ENCODE data around the gene SAMD10. TPM values are rescaled to one million over a fixed set of nuclear protein-coding genes. Genes with fewer than 3 reads are reported as not detected.
A peak's percentile ranks its signal among the peaks of the same experiment; 100 is the strongest.
"Not testable (repeated sequence)": the region's sequence is repeated elsewhere in the genome, so short reads cannot be mapped to it uniquely, and the experiment has no call there.

The SAMD10 gene
- total and polyA plus RNA-seq, 2 donors (not counting 1 experiment from before 2014, with no cell fraction given): 0.37 to 0.99 TPM

DNA sequence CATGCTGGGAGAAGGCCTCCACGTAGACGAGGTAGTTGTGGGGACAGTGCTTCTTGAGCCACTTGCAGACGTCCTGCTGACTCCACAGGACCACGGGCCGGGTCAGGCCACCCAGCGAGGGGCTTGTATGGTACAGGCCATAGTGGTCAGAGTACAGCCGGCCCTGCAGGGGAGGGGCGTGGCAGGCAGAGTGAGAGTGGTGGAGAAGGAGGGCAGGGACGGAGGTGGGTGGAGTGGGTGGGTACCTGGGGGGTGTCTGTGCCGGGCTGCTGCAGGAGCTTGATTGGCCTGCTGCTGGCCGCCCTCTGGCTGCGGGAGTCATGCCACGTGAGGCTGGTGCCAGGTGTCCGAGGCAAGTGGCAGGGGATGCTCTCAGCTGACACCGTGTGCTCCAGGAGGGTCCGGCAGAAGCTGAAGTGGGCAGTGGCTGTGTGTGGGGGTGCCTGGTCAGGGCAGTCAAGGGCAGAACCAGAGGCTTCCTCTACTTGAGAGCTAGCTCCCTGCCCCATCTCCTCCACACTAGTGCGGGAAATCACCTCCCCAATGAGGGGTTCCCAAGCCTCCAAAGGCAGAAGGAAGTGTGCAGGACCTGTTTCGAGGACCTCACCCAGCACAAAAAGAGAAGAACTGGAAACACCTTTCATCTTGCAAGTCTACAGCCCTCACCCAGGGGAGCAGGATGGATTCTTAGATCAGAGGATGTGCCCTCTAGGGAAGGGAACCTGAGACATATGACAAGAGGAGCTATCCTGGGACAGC is 2.3 kb downstream of the SAMD10 start:
- no peaks in the 10 kb centered on the region for H4K20me1 ChIP-seq (ENCODE audit: control insufficient read depth, extremely low read depth, insufficient read depth, low read length)
- no peaks in the 10 kb centered on the region for H3K27me3 ChIP-seq (ENCODE audit: control insufficient read depth, insufficient read depth, low read length)
- no peak overlapping the region for H3K9ac ChIP-seq (ENCODE audit: insufficient read depth, low read length)
- TF ChIP-seq, protein P1, sequence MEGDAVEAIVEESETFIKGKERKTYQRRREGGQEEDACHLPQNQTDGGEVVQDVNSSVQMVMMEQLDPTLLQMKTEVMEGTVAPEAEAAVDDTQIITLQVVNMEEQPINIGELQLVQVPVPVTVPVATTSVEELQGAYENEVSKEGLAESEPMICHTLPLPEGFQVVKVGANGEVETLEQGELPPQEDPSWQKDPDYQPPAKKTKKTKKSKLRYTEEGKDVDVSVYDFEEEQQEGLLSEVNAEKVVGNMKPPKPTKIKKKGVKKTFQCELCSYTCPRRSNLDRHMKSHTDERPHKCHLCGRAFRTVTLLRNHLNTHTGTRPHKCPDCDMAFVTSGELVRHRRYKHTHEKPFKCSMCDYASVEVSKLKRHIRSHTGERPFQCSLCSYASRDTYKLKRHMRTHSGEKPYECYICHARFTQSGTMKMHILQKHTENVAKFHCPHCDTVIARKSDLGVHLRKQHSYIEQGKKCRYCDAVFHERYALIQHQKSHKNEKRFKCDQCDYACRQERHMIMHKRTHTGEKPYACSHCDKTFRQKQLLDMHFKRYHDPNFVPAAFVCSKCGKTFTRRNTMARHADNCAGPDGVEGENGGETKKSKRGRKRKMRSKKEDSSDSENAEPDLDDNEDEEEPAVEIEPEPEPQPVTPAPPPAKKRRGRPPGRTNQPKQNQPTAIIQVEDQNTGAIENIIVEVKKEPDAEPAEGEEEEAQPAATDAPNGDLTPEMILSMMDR (conservative IDR thresholded peaks at IDR 0.05 in 1 of 2, IDR thresholded peaks at IDR 0.05 in 1 of 2; ENCODE audit: low read depth in 1 of 2, low read length in 2 of 2): no peak
- TF ChIP-seq EZH2 (IDR thresholded peaks at IDR 0.05; ENCODE audit: low read length, missing control alignments): no peak
- no peak overlapping the region for H3K27ac ChIP-seq (ENCODE audit: insufficient read depth, low read length)
- no peak overlapping the region for H3K4me2 ChIP-seq (ENCODE audit: extremely low read depth, insufficient read depth, low read length)
- no peaks in the 10 kb centered on the region for H3K36me3 ChIP-seq (ENCODE audit: control insufficient read depth, insufficient read depth, low read length)
- no peaks in the 10 kb centered on the region for H3K9me3 ChIP-seq (ENCODE audit: control insufficient read depth, insufficient read depth, low read depth, low read length)
- H2AFZ ChIP-seq (ENCODE audit: low read length): no peak overlapping the region
- peaks cover 7% of the 10 kb centered on the region for H3K79me2 ChIP-seq (ENCODE audit: control insufficient read depth, insufficient read depth, low read length)
- DNase-seq (ENCODE audit: low read depth in 2 of 2): no peak
- no peak overlapping the region for H3K4me3 ChIP-seq (replicated peaks in 1 of 4; ENCODE audit: control extremely low read depth in 1 of 4, insufficient read depth in 1 of 4, low read depth in 3 of 4, low read length in 4 of 4)
- peaks cover 19% of the 10 kb centered on the region for H3K4me1 ChIP-seq (ENCODE audit: control insufficient read depth, extremely low read depth, insufficient read depth, low read length)

DNA sequence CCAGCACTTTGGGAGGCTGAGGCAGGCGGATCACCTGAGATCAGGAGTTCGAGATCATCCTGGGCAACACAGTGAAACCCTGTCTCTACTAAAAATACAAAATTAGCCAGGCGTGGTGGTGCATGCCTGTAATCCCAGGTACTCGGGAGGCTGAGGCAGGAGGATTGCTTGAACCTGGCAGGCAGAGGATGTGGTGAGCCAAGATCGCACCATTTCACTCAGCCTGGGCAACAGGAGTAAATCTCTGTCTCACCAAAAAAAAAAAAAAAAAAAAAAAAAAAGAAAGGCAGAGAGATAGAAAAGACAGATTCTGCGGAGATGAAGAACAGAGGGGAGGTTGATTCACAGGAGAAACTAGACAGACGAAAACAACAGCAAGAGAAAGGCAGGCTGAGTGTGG is 2.9 kb downstream of the SAMD10 start:
- not testable (repeated sequence) for H3K4me2 ChIP-seq (ENCODE audit: extremely low read depth, insufficient read depth, low read length); H3K4me3 ChIP-seq (replicated peaks in 1 of 4; ENCODE audit: control extremely low read depth in 1 of 4, insufficient read depth in 1 of 4, low read depth in 3 of 4, low read length in 4 of 4); H3K27ac ChIP-seq (ENCODE audit: insufficient read depth, low read length); H3K36me3 ChIP-seq (ENCODE audit: control insufficient read depth, insufficient read depth, low read length); H3K79me2 ChIP-seq (ENCODE audit: control insufficient read depth, insufficient read depth, low read length); H3K9ac ChIP-seq (ENCODE audit: insufficient read depth, low read length); H4K20me1 ChIP-seq (ENCODE audit: control insufficient read depth, extremely low read depth, insufficient read depth, low read length); H3K27me3 ChIP-seq (ENCODE audit: control insufficient read depth, insufficient read depth, low read length); DNase-seq (ENCODE audit: low read depth in 2 of 2); H2AFZ ChIP-seq (ENCODE audit: low read length); H3K9me3 ChIP-seq (ENCODE audit: control insufficient read depth, insufficient read depth, low read depth, low read length)
- H3K4me1 ChIP-seq (ENCODE audit: control insufficient read depth, extremely low read depth, insufficient read depth, low read length): peaks cover 16% of the 10 kb centered on the region

DNA sequence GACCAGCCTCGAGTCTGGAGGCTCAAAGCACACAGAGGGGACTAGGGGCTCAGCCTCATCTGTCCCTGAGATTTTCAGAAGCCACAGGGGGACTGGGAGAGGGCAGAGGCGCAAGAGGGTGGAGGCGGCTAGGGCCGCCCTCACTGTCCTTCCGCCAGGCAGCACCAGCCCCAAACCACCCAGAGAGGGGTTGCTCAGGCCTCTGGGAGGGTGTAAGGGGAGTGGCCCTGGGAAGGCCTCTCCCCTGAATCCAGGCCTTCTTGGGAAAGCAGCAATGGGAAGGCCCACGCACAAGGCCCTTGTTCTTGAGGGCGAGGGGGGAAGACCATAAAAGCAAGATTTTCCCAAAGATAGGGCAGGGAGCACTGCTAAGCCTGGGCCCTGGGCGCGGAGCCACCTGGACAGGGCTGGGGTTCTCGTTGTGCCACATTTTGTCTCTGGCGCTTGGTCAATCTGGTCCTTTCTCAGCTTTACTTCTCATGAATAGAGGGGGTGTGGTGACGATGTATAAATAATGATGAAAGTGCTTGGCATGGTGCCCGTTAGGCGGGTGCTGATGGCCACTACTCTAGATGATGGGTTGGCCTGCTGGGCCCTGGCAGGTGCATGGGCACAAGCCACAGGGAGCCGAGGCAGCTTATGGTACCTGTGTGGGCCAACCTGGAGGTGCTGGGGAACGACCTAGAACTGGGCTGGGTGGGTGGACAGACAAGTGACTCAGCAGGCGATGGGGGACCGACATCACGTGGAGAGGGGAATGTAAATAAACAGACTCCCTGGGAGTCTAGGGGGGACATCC is 4.8 kb downstream of the SAMD10 start:
- H3K27me3 ChIP-seq (ENCODE audit: control insufficient read depth, insufficient read depth, low read length): no peaks in the 10 kb centered on the region
- DNase-seq (ENCODE audit: low read depth in 2 of 2): peak in 1 of 2 donors; percentile 62
- H4K20me1 ChIP-seq (ENCODE audit: control insufficient read depth, extremely low read depth, insufficient read depth, low read length): no peaks in the 10 kb centered on the region
- TF ChIP-seq, protein P1 (conservative IDR thresholded peaks at IDR 0.05 in 1 of 2, IDR thresholded peaks at IDR 0.05 in 1 of 2; ENCODE audit: low read depth in 1 of 2, low read length in 2 of 2): no peak
- no peak for TF ChIP-seq EZH2 (IDR thresholded peaks at IDR 0.05; ENCODE audit: low read length, missing control alignments)
- no peak overlapping the region for H2AFZ ChIP-seq (ENCODE audit: low read length)
- no peaks in the 10 kb centered on the region for H3K79me2 ChIP-seq (ENCODE audit: control insufficient read depth, insufficient read depth, low read length)
- no peak overlapping the region for H3K27ac ChIP-seq (ENCODE audit: insufficient read depth, low read length)
- H3K36me3 ChIP-seq (ENCODE audit: control insufficient read depth, insufficient read depth, low read length): no peaks in the 10 kb centered on the region
- no peak overlapping the region for H3K4me3 ChIP-seq (replicated peaks in 1 of 4; ENCODE audit: control extremely low read depth in 1 of 4, insufficient read depth in 1 of 4, low read depth in 3 of 4, low read length in 4 of 4)
- peaks cover 16% of the 10 kb centered on the region for H3K4me1 ChIP-seq (ENCODE audit: control insufficient read depth, extremely low read depth, insufficient read depth, low read length)
- no peak overlapping the region for H3K4me2 ChIP-seq (ENCODE audit: extremely low read depth, insufficient read depth, low read length)
- no peaks in the 10 kb centered on the region for H3K9me3 ChIP-seq (ENCODE audit: control insufficient read depth, insufficient read depth, low read depth, low read length)
- no peak overlapping the region for H3K9ac ChIP-seq (ENCODE audit: insufficient read depth, low read length)

Data from fibroblast of lung (primary cell).